Stimulated activated CD4-positive, alpha-beta T cell treated with anti-CD3 and anti-CD28 coated beads, Interleukin-2, amount 100 ng/mL, for 48 hours (primary cell): ENCODE results near the gene UAP1L1.
"Not testable (repeated sequence)": the region's sequence is repeated elsewhere in the genome, so short reads cannot be mapped to it uniquely, and the experiment has no call there.

Experiments
- DNase-seq, 2 donors: peaks; one replicate each; pipeline ENCODE4 v3.0.0-alpha.2; 2020

Gene UAP1L1

DNA sequence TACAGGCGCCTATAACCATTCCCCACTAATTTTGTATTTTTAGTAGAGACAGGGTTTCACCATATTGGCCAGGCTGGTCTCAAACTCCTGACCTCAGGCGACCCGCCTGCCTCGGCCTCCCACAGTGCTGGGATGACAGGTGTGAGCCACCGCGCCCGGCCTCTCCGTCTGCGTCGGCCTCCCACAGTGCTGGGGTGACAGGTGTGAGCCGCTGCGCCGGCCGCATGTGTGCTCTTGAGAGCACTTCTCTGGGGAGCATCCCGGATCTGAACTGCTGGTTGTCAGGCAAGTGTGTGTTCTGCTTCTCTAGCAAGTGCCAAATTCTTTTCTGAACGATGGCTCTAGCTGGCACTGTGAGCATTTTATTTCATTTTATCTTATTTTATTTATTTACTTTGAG lies 19.8 kb upstream of the UAP1L1 start:
- no peak for DNase-seq

DNA sequence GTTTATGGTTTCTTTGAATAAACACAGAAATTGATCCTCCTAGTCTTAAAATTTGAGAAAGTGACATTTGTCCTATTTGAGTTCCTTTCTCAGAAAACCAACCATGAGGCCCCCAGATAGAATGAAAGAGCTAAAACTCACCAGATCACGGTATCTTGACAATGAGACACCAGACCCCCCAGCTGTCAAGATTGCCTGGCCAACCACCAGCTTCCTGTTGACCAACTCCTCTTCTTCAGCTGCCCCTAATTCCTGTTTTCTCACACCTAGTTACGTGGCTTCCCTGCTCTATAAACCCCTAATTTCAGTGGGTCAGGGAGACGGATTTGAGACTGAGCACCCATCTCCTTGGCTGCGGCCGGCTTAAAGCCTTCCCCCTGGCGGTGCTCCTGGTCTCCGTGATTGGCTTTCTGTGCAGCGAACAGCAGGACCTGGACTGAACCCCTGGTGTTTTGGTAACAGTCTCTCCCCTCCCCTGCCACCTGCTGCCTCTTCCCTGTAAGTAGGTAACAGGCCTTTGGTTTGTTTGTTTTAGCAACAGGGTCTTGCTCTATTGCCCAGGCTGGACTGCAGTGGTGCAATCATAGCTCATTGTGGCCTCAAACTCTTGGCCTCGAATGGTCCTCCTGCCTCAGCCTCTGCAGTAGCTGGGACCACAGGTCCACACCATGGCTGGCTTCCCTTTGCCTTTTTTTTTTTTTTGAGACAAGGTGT lies 18.6 kb upstream of the UAP1L1 start:
- no peak for DNase-seq

DNA sequence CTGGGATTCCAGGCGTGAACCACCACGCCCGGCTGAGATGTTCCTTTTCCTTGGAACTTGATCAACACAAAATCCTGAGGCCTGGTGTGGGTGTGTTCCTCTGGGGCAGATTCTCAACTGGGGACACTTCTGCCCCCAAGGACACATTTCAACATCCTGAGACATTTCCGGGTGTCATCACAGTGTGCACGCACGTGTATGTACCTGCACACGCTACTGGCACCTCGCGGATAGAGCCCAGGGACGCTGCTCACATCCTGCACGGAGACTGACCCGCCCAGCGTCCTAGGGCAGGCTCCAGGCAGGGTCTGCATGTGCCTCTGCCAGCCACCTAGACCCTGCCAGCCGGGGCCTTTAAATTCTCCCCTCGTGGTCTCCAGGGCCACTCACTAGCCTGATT lies 14.9 kb upstream of the UAP1L1 start:
- no peak for DNase-seq

DNA sequence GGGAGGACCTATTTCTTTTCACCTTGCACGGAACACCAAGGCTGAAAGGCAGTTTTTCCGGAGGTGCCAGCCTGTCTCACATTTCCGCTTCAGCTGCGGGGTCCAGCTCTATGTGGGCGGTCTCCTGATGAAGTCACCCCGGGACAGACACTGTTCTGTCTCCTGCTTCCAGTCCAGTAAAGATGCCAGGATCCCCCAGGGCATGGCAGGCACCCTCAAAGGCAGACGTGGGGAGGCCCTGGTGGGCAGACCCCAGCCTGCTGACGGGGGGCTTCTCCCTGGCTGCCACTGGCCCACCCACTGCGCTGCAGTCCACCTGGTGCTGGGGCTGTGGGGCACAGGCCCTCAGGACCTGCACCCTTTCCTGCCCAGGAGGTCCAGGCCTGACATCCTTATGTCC lies 14.5 kb upstream of the UAP1L1 start:
- DNase-seq, result not testable (repeated sequence)

DNA sequence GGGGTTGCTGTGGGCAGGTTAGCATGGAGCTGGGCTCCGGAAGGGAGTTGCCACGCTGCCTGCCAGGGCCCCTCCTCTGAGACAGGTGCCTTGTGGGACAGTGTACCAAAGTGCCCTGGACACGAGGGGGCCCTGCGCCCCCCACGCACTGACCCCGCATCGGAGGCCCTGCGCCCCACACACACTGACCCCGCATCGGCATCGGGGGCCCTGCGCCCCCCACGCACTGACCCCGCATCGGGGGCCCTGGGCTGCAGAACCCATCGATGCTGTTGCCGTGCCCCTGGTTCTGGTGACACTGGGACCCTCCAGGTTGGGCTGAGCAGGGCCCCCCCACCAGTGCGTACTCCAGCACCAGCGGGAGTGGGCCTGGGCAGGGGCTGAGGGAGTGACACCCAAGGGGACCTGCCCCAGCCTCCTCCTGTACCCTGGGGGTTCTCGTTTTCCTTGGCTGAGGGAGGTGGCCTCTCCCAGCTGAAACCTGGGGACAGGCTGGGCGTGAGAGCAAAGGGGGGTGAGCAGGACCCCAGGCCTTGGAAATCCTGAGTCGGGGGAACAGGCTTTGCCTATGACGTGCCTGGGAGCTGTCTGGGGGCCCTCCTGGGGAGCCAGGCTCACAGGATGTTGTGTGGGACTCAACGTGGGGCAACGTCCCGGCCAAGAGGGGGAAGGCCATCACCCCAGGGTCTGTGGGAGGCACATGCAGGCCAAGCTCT lies 13.8 kb upstream of the UAP1L1 start:
- no peak for DNase-seq

DNA sequence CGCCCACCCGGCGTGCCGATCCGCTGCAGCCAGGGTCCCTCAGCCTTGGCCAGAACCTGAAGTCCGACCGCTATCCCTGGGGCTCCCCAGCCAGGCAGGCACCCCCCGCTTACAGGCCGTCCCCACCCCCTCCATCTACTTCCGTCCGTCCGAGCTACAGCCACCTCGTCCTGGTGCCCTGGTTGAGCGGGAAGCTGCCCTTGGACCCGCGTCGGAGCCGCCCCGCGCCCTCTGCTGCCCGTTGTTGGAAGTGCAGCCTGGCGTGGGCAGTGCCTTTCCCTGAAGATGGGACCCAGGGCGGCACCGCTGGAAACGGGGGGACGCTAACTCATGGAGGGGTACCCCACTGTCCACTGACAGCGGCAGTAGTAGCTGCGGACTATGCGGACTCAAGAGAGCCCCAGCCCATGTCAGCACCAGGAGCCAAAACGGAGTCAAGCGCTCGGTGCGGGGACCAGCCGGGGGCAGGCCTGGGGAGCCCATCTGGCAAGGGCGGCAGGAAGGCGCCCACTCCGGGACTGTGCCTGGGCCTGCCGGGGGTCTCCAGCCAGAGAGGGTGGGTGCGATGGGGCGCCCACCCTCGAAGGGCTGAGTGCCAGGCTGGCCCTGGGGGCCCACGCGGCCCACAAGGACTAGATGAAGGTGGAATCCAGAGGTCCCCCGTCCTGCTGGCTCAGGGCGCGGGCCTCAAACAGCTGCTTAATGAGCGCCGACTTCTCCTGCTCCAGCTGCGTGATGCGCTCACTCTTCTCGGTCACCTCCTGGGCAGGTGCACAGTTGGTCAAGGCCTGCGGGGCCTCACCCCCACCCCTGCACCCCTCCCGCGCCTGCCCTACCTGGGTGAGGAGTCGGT lies 13.1 kb upstream of the UAP1L1 start:
- peak; percentile 75 for DNase-seq

DNA sequence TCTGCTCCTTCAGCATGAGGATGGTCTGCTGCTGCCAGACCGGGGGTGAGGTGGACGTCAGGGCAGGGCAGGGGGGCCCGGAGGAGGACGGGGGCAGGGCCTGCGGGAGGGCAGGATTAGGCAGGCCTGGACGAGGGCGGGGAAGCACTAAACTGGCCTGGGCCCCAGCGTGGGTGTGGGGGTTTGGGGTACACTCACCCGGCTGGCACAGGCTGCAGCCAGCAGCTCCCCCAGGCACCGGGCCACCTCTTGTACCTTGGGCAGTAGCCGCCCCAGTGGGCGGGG lies 12.5 kb upstream of the UAP1L1 start:
- no peak for DNase-seq

DNA sequence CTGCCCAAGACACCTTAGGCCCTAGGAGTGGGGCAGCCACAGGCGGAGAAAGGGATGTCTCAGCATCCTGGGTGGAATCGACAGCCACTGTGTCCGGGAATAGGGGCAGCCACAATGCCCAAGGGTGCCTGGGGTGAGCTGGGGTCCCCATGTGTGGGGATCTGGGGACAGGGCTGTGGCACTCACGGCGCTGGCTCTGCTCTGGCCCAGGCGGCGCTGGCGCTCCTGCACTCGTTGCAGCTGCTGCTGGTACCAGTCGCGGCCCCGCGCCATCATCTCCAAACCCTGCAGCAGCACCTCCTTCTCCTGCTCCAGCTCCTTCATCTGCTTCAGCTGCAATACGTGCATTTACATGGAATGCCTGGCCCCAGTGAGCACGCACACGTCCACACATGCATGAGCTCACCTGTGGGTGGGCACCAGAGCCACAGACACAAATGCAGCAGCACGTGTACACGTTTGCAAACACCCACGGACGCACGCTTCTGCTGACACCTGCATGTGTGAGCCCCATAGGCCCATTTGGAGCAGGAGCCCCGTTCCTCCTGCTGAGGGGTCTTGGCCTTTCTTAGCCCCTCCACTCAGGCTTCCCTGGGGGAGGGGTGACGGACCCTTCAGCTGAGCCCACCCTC lies 11.9 kb upstream of the UAP1L1 start:
- DNase-seq, result no peak

DNA sequence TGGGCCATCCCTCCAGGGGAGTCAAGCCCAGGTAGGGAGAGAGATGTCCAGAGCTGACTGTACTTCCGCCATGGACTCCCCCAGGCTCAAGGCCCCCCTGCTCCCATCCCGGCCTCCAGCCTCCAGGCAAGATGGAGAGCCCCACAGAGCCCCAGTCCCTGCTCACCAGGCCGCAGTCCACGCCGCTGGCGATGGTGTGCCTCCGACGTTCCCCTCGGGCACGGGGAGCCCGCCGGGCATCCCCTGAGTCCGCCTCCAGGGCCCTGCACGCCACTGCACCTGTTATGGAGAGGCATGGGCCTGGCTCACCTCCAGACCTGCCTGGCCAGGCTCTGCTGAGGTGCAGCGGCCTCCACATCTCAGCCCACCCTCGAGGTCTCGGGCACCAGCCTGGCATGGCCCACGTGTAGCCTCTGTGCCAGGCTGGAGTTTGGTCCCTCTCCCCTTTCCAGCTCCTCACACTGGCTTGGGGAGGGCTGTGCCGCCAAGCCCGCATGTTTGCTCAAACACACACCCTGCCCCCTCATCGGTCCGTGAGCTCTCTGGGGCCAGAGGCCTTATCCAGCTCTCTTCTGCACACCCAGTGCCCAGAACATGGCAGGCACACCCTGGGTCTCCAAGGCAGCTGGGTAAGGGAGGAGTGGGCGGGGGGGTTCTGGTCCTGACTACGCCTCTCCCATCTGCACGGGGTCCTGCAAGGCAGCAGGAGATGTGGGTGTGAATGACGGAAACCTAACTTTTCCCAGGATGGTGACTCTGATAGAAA lies 11.0 kb upstream of the UAP1L1 start:
- DNase-seq, result no peak

DNA sequence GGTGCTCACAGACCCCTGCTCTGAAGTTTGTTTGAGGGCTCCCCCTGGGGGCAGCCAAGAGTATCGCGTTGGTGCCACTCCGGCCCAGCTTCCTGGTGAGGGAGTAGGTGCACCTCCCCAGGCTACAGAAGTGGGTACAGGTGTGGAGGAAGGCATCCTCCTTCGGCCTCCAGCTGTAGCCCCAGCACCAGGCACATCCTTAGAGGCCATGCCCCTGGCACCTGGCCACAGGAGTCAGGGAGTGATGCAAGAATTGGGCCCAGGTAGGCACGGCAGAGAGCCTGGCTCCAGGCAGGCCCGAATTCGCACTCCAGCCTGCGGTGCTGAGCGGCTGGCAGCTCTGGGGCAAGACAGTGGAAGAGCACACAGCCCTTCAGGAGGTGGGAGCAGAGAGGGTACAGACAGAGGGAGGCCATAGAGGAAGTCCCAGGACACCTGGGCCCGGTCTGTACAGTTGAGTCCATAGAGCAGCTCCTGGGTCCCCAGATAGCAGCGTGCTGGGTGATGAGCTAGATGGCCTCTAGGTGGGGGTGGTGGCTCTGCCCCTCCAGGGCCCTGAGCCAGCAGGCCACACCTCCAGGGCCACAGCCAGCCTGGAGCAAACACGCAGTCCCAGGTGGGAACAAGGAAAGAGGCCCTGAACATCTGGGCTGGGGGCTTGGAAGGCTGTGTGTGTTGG lies 9.3 kb upstream of the UAP1L1 start:
- DNase-seq, result peak; percentile 84

DNA sequence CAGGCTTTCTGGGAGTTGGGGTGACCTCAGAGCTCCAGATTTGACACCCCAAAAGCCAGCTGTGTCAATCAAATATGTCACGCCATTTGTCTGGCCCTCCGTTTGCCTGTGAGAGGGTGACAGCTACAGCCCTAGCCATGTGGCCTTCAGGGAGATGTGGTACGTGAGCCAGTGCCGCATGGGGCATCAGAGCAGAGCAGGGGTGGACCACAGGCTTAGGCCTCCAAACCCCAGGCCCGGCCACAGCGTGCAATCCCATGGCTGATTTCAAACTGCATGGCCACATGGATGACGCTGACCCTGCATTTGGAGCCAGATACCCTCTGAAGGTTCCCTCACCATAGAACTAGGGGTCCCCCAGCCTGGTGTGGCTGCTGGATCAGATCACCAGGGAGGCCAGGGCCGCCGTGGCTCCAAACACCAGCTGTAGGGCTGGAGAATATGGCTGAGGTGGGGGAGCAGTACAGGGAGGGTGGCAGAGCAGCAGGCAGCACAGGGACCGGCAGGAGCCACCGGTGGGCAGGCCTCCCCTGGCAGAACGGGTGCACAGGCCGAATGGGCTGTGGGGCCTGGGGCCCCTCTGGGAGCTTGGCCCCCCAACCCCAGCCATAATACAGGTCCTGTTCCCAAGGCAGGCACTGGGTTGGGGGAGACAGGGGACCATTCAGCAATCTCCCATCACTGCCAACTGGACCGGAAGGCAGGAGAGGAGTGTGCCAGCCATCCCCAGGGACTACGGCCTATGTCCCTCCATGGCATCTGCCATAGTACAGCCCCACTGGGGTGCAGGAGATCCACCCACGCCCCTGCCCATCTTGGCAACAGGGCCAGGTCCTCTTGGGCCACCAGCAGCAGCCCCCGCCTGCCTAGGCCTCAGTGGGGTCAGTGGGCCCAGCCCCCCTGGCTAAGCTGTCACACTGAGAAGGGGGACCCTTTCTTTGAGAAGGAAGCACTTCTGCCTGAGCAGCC lies 8.5 kb upstream of the UAP1L1 start:
- DNase-seq, result no peak

DNA sequence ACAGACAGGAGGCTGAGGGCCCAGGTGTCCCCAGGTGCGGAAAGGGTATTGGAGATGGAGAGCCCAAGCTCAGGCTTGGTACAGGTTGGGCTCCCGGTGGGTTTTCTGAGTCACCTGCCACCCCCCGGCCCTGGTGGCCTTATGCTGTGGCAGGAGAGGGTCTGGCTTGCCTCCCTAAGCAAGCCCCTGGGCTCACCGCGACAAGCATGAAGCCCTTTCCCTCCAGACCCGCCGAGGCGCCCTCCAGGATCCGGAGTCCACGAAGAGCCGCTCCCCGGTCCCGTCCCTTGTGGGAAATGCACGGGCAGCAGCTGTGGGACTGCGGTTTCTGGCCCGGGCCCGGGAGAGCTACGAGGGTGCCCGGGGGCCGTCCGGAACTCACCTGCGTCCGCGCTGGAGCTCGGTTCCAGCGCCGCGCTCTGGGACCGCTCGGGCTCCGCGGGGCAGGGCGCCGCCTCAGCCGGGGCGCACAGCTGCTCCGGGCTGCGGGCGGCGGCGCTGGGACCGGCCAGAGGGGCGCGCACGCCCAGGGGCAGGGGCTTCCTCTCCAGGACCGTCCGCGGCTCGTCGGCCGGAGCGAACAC lies 7.7 kb upstream of the UAP1L1 start:
- no peak for DNase-seq

DNA sequence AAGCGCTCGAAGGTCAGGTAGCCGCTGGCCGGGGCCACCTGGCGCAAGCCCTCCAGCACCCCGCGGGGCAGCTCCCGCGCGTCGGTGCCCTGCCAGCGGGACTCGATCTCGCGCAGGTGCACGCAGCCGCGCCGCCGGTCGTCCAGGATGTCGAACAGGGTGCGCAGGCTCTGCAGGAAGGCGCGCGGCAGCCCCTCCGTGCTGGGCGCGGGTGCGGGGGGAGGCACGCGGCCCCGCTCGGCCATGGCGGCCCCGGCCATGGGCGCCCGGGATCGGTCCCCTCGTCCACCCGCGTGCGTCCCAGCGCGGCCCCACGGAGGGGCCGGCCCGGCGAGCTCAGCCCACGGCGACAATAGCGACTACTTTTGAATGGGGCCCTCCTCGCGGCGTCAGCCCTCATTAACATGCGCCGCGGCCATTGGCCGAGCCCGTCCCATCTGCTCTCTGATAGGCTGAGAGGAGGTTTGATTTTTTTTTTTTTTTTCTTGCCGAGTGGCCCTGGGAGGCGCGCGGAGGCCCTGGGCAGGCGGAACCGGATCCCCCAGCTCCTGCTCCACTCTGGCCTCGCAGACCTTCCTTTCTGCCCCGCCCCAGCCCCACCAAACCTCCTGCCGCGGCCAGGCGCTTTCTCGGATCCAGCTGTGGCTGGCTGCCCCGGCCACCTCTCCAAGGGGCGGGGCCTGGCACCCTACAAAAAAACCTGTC lies 7.0 kb upstream of the UAP1L1 start, which contains the start of gene SAPCD2:
Gene SAPCD2, minus strand, starts transcription at position 357 of the 705 bp plus-strand sequence. Its CDS starts 97 bp downstream, at position 260.
- DNase-seq, result peak; percentile 64 to 72

DNA sequence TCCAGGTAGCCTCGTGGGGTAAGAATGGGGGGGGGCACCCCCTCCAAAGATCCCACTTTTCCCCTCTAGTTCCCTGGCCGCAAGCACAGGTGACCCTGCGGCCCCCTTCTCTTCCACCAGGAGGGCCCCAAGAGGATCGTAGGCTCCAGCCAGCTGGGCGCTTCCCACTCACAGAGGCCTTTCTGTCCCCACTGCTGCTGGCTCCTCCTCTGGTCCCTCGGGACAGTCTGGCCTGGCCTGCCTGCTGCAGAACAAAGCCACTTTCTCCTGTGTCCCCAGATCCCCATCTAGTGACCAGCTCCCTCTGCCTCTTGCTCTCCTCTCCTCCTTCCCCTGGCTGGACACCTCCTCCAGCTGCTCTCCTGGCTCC lies 6.4 kb upstream of the UAP1L1 start:
- no peak for DNase-seq

DNA sequence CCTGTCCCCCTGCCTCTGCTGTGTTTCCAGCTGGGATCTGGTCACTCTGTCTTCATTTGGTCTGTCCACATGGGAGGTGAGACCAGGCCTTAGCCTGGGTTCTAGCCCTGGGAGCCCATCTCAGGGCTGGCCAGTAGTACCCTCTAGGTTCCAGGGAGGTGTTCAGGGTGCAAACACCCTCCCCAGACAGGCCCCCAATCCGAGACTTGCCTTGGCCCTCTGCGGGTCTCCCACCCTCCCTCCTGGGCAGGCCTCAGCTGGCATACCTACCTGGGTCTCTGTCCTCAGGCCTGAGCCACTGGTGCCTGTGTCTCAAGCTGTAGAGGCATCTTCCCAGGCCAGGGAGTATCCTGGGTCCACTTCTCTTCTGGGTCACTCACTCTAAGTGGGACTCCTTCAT lies 6.0 kb upstream of the UAP1L1 start:
- DNase-seq, result no peak

DNA sequence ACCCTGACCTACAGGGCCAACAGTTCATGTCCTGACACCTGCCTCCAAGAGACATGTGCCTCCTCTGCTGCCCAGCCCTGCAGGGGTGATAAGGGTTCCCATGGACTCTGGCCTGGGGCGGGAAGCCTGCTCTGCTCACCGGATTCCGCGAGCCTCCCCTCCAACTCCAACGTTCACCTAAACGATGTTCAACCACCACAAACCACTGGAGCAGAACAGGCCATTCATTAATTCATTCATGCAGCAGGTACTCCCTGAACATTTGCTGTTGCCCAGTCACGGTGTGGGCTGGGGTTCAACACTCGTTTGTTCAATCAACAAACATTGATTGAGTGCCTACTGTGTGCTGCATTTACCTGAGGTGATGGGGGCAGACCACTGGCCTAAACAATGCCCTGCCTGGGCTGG lies 3.3 kb upstream of the UAP1L1 start:
- DNase-seq, result no peak

DNA sequence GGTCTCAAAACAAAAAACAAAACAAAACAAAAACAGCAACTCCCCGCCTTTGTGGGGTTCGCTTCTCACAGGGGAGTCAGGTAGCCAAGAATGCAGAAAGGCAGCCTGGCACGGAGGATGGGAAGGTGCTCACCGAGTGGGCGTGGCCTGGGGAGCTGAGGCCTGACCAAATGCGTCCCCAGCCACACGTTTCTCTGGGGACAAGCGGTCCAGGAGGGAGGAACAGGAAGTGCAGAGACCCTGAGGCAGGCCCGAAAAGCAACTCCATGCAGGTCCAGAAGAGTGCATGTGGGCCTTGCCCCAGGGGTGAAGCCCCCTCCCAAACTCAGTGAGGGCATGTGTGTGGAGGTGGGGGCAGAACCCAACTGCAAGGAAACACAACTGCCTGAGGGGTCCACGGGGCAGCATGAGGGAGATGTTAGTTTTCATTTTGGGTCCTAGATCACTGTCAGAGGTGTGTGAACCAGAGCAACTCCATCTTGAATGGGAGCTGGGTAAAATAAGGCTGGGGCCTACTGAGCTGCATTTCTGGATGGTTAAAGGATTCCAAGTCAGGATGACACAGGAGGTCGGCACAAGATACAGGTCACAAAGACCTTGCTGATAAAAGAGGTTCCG lies 2.6 kb upstream of the UAP1L1 start:
- DNase-seq, result no peak

DNA sequence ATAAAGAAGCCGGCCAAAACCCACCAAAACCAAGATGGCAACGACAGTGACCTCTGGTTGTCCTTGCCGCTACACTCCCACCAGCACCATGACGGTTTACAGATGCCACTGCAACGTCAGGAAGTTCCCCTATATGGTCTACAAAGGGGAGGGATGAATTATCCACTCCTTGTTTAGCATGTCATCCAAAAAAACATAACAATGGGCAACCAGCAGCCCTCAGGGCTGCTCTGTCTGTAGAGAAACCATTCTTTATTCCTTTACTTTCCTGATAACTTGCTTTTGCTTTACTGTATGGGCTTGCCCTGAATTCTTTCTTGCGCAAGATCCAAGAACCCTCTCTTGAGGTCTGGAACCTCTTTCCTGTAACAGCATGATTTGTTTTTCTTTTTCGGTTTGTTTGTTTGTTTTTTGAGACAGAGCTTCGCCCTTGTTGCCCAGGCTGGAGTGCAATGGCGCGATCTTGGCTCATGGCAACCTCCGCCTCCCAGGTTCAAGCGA lies 2.0 kb upstream of the UAP1L1 start:
- DNase-seq, result no peak

DNA sequence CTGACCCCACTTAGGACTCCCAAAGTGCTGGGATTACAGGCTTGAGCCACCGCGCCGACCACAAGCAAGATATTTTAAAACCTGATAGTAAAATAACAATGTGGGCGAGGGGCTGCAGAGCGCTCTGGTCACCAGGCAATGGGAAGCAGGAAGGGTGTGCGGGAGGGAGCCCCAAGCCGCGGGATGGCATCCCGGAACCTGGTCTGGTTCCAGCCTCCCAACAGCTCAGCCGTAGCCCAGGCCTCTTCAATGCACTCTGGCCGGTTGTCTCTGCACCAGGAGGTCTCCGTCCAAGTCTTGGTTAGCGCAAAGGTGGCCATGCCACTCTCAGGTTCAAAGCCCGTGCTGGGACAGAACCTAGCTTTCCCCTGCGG lies 694 bp upstream of the UAP1L1 start:
- DNase-seq, result no peak
